Colon (tissue), 2 donors: Measurements from ENCODE around the gene SCO1.
A peak's percentile ranks its signal among the peaks of the same experiment; 100 is the strongest.
"Not testable (repeated sequence)": the region's sequence is repeated elsewhere in the genome, so short reads cannot be mapped to it uniquely, and the experiment has no call there.

Experiments
- FAIRE-seq: peaks from 2 replicates; lab custom pipeline; 2012; peaks lifted over from hg19 to GRCh38; lab: Jason Lieb, UNC
- donor health status: control.
- donor health status: control.

Gene SCO1

DNA sequence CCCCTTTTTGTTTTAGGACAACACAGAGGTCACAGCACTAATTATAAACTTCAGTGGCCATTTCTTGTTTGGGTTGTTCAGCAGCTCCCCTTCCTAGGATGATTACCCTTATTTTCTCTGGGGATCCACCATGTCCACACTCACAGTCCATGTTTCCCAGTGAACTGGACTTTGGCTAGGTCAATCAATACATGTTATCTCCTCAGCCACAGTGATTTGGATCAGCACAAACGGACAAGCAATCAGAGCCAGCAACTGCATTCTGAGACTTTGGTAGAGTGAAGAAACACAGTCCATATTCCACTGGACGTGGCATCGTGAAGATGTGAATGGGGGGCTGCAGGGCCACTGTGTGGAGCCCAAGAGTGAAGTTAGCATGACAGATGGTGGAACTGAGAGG lies 27.9 kb upstream of the SCO1 start:
- no peak for FAIRE-seq

DNA sequence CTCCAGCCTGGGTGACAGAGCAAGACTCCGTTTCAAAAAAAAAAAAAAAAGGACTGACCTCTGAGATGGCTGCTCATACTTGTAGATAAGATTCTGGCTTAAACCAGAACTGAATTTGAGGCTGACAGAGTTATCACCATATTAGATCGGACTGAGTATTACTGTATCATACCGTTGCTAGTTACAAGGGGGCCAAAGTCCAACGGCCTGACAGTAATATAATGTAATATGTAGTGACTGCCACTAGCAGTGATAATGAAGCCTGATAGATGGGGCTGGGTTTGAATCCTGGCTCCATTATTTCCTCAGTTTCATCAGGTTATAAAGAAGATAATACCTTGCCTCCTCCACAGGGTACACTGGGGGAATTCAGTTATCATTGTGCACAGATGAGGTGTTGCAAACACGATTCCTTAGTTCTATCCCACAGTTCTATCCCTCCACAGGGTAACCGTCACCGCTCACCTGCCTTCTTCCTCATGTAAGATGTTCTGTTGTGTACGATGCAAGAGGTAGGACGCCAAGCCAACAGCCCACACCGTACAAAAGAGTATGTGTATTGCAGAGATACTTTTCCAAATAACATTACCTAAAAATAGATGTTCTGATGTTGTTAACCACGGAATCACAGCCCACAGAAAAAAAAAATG lies 27.3 kb upstream of the SCO1 start:
- FAIRE-seq, result peak; percentile 74

DNA sequence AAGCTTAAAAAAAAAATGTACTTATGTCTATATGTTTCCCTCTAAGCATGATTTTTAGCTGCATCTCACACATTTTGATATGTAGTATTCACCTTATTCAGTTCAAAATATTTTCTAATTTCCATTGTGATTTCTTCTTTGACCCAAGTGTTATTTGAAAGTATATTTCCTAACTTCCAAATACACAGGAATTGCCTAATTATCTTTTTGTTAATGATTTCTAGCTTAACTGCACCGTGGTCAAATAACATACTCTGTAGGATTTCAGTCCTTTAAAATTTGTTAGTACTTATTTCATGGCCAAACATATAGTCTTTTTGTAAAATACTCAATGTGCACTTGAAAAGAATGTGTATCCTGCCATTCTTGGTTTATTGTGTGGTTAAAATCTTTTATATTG lies 21.2 kb upstream of the SCO1 start:
- peak; percentile 72 for FAIRE-seq

DNA sequence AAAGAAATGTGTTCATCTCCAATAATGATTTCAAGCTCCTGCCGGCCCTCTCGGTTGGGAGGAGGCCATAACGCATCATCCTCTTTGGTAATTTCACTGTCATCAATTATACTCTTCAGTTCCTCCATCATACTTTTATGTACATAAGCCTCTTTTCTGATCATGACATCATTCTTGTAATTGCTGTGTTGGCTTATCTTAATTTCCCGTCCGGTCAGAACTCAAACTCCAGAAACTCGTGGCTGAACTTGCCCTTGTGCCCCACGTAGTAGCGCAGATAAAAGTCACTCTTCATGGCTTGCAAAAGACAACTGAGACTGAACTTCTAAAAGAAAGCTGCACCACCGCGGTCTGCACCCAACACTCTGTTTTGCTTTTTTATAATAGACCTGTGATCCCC lies 18.9 kb upstream of the SCO1 start:
- no peak for FAIRE-seq

DNA sequence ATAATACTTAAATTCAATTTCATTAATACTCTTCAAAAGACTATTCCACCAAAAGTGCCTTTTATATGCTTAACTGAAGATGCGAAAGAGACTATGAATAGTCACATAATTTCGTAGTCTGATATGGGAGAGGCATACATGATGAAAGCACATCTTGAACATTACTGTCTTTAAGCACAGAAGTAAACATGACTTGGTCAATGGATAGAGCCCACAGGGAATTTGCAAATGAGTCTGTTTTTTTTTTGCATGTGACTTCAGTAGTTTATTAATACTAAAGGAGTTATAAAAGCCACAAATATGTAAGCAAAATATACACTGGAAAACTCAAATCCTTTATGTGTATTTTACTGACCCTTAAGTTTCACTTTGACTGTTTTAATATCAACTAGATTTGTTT lies 16.0 kb upstream of the SCO1 start:
- FAIRE-seq, result no peak

DNA sequence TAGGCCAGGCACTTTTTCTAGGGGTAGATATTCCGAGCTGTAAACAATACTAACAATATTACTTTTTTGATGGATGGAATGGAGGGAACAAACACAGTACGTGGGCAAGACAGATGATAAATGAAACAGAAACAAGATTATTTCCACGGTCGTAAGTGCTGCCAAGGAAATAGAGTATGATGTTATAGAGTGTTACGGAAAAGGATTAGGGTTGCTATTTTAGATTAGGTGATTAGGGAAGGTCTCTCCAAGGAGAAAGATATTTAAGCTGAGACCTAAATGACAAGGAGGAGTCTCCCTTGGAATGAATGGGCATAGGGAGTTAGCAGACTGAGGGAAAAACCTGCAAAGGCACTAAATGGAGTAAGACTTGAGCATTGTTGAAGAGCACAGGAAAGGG lies 8.4 kb upstream of the SCO1 start:
- FAIRE-seq, result no peak

DNA sequence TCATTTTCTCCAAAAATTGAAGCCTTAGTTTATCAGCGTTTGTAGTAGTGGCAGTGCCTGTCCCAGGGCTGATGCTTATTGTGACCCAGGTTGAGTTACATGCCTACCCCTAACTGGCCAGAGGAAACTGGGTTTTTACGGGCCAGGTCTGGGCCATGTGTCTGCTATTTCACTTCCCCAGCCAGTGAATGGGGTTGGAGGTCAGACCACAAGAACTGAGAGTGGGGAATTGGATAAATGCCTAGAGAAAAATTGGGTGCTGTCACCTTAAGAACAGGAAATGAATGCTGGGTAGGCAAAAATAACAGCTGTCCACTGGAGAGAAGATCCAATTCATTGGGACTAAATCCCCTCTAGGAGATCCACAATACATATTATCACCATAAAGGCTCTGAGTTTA lies 5.2 kb upstream of the SCO1 start:
- FAIRE-seq, result no peak

DNA sequence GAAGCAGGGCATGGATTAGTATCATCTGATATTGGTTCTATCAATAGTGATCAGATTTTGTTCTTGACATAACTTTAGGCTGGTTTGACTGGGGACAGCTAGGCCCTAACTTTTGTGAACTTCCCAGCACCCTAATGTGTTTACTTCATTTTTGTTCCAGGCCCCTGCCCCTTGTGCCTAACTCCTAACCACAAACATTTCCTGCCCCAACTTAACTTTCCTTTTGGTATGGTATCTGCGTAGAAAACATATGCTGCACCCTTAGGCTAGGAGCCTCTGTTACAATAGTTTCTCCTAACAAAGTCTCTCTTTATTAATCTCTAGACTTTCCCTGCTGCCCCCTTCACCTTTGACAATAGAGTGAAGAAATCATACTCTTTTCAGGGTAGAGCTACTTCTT lies 2.5 kb upstream of the SCO1 start:
- no peak for FAIRE-seq

DNA sequence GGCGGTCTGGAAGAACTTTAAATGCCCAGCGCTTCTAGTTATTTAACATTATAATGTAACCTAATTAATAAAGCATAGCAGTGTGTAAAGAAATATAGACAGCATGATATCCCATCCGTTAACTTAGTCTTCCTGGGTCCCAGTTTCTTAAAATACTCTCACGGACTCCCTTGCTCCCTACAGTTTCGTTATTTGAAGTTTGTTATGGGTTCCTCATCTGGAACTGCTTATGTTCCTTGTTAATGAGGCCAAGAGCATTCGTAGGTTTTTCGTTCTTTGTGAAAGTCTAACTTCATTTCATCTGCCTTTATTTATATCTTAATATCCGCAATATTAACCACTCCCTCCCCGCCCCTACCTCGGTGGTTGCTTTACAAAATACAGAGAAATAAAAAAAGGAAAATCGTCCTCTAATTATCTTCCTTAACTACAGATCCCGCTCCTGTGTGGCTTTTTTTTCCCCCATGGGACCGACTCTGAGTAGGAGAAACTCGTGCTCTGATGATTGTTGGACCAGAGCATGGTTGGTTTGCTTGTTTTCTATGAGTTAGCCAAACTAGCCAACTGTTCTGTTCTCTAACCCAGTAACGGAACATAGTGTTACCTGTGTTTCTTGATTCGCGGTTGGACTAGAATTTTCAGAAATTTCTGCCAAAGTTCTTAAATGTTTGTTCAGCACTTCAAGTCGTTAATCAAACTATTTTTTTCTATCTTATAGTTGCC lies 924 bp upstream of the SCO1 start:
- no peak for FAIRE-seq

DNA sequence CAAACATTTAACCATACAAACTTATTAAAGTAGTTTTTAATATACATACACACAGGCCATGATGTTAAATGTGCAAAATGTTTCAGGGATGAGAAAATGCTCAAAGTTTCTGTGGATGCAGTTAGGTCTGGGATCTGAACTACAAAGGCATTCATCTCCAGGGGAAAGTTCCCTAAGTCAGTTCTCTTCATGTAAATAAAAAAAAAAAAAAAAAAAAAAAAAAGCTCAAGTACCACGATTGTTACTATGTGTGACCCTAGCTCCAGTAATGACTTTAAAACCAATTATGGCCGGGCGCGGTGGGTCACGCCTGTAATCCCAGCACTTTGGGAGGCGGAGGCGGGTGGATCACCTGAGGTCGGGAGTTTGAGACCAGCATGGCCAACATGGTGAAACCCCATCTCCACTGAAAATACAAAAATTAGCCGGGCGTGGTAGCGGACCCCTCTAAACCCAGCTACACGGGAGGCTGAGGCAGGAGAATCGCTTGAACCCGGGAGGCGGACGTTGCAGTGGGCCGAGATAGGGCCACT lies 1.4 kb downstream of the SCO1 start:
- not testable (repeated sequence) for FAIRE-seq

DNA sequence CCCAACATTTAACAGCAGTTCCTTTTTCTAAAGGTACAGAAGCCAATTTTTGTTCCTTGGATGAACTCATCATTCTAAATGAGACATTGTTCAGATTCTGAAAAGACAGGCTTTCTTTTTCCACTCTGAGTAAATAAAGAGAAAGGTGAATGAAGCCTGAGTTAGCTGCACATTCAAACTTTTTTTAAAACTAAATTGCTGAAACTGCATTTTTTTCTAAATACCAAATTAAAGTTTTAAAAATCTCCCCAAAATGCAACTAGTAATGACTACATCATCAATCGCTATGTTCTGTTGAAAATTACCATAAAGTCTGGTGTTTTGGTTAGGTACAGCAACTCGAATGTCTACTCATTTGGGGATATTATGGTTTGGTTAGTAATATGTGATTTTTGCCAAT lies 9.8 kb downstream of the SCO1 start:
- FAIRE-seq, result no peak

DNA sequence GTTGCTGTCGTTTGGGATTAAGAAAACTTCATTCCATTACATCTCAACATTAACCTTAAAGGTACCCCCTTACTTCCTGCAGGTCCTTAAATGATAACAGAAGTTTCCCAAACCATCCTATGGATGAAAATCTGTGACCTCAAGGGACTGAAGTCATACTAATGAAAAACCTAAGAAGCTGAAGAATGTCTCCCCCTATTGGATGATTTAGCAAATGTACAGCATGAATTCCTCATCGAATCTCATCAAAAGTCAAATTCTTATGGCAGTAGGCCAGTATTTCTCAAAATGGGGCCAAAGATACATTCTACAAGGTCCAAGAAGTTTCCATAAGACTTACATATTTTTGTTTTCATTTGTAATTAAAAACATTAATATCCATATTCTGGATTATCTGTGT lies 13.5 kb downstream of the SCO1 start:
- no peak for FAIRE-seq

DNA sequence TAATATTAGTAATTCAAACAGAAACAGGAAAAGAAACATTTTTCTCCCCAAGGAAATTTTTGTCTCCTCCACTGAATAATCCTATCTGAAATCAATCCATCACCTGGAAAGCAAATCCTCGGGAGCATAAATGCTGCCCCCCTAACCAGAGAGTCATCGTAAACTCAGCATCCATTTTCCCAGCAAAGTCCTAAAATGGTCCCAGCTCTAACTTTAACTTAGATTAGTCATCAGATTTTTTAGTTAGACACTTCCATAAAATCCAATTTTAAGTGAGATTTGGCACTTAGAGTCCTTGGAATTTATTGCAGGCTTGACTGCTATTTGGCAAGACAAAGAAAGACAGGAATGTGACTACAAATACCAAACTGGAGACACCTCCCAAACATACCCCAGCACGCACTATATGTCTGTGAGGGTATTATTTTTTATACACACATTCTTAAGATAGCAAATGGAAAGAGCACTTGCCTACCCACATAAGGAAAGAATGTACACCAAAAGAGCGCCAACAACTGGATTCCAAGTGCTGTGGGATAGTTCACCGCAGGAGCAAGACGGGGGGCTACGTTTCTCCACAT lies 15.4 kb downstream of the SCO1 start:
- no peak for FAIRE-seq

DNA sequence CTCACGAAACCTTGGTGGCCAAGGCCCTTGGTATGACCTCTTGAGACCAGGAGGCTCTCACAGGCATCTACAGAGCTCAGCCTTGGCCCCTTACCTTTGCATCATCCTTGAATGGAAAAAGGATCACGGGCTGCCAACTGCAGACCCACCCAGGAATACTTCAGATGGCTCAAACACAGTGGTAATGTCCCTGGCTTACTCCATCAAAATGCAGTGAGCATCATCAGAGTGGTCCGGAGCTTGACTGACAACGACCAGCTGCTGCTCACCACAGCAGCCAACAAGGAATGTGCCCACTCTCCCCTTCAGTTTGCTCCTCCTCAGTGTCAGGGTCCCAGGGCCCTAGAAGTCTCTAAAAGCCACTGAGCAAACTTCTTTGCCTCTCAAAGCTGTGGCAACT lies 22.6 kb downstream of the SCO1 start:
- FAIRE-seq, result no peak

DNA sequence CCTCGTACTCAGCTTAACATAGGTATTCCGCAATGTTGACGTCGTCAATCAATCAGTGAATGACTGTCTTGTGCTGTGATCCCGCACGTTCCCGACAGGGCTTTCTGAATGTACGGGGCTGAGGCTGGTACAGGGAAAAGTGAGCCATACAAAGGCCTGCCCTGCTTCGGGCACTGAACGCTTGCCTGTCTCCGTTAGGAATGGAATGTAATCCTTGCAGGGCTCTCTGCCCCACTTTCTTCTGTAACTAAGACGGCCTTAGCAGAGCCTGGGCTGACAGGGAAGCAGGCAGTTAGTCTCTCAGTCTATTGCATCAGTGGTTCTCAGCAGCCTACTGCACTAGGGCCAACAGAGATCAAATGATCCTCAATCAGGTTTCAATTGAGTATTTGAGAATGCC lies 24.0 kb downstream of the SCO1 start:
- no peak for FAIRE-seq

DNA sequence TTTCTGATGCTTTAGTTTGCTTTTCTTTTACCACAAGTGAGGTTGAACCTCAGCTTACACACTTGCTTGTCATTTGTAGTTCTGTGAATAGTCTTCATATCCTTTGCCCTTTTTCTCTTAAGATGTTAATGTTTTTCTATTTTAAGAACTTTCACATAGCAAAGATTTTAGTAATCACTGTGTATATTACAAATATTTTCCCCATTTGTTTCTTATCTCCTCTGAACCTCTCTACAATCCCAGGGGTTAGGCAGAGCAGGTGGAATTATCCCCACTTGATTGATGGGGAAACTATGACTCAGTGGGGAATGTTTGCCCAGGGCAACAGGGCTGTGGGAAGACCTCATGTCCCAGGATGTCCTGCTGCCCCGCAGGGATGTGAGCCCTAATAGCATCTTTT lies 28.6 kb downstream of the SCO1 start:
- FAIRE-seq, result no peak

DNA sequence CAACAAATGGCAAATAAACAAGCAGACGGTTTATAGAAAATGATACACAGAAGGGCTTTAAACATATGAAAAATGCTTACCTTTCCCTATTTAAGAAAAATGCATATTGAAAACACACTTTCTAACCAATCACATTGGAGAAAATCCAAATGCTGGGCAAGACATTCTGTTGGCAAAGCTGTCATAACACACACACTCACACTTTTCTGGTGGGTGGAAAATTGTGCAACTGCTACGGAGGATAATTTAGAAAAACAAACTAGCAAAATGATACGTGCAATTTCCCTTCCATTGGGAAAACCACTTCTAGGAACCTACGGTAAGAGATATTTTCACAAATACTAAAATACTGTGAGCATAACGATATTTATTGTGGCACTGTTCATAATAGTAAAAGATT lies 30.4 kb downstream of the SCO1 start:
- FAIRE-seq, result no peak

DNA sequence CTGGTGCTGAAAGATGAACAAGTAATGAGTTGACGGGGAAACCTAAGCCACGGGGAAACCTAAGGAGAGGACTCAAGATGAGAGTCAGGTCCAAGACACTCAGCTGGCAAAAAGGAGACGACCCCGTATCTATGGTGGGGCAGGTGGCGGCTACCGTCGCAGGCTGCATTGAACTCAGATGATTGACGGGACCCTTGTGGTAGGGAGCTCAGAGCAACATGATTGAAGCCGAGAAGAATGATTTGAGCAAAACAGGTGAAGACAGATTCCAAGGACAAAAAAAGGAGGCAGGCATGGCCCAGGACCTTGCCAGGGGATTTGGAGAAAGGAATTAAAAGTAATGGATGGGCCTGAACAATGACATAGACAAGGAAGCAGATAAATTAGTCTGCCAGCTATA lies 32.8 kb downstream of the SCO1 start:
- FAIRE-seq, result no peak

DNA sequence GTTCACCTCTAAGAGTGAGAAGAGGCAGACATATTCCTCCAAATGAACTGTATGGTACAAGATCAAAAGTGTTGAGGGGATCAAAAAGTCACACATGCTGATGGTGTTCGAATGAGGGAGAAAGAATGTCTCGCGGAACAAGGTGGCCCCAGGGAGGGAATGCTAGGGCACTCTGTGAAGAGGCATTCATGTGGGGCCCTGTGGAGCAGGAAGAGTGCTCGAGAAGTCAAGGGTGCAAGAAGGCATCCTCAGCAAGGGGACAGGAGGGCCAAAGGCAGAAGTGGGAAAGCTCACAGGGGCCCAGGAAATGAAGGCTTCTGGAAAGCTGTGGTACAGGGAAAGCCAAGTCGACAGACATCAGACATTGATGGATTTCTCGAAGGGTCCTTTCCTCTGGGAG lies 34.1 kb downstream of the SCO1 start:
- no peak for FAIRE-seq

DNA sequence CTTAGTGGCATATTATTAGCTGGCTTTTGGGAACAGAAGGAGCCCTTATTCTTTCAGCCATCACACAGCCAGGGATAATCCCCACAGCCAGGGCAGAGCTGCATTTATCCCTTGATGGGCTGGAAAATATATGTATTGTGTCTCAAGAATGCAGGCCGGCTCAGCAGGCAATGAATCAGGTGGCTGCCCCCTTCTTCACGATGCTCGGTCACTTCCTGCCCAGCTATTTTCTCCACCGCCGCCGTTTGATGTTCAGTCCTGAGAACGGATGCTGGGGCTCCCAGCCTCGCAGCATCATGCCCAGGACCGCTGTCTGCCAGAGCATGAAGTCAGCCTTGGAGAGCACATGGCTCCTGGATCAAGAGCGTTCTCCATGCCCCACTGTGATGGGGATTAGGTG lies 35.9 kb downstream of the SCO1 start:
- no peak for FAIRE-seq

DNA sequence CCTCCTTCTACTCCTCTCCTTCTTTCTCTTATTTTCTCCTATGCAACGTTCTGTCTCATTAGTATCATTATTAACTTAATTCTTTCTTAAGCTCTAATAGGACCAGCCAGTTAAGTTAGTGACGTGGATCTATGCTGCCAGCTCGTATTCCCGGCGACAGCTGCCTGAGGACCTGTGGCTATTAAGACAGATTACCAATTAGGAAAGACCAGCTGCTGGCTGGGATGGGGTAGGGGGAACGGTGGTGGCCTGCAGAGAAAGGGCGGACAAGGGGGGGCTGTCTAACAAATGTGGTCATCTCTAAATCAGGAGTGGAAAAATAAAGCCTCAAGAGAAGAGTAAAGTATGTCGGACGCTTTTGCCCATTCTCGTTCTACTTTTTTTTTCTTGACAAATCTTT lies 39.5 kb downstream of the SCO1 start:
- FAIRE-seq, result no peak

DNA sequence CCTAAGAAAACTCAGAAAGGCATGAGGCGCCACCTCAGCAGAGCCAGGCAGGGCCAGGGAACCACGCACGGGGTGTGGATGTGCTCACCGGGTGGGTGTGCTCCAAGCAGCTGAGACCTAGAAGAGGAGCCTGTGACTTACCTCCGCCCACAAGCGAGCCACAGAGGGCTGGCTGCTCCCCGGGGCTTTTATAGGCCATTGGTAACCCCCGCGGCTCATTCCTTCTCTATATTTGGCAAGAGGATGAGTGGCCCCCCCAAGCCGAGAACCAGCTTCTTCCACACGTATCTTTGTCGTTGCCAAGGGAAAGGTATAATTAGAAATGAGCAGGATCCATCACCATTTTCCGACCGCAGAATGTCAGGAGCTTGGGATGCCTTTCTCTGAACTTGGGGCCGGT lies 40.2 kb downstream of the SCO1 start, which contains the start of gene MYH3:
MYH3 (minus strand) TSS at position 162 of the 400 bp plus-strand sequence. CDS start 2,245 bp downstream, outside the sequence.
- no peak for FAIRE-seq

DNA sequence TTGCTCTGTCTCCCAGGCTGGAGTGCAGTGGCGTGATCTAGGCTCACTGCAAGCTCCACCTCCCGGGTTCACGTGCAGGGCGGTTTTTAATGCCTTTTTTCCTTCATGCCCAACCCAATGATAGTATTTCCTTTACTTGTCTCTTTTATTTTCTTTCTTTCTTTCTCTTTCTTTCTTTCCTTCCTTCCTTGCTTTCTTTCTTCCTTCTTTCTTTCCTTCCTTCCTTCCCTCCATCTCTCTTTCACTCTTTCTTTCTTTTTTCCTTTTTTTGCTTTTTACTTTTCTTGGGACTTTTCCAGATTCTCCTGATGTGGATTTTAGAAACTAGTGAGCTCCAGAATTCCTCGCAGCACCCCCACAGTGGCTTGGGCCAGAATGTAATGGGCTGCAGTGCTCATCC lies 43.3 kb downstream of the SCO1 start:
- FAIRE-seq, result no peak
